Epithelial cell of esophagus (primary cell): ENCODE measurements around the gene PAPSS2.
"Not testable (repeated sequence)": the region's sequence is repeated elsewhere in the genome, so short reads cannot be mapped to it uniquely, and the experiment has no call there.

Source experiments
- DNase-seq: peaks from one replicate; pipeline ENCODE4 v3.0.0; 2010; ENCODE audit warnings: low read depth
- H3K4me3 ChIP-seq: 2 replicates; pipeline ENCODE4 v1.5.1; 2011; ENCODE audit warnings: mild to moderate bottlenecking, low read length, control low read depth
- CTCF ChIP-seq: IDR thresholded peaks from 2 replicates; pipeline ENCODE4 v1.5.1; 2011; ENCODE audit warnings: low read depth, mild to moderate bottlenecking, low read length, control low read depth, inconsistent platforms; ENCODE audit not compliant: insufficient read depth; ENCODE audit errors: missing control alignments

The PAPSS2 gene

GRCh38 chr10:87642486-87642885, 17.2 kb upstream of the PAPSS2 start:
- no peak overlapping the region for H3K4me3 ChIP-seq
- no peak for TF ChIP-seq CTCF

GRCh38 chr10:87642988-87643387, 16.7 kb upstream of the PAPSS2 start:
- no peak overlapping the region for H3K4me3 ChIP-seq
- TF ChIP-seq CTCF: no peak
- peak; percentile 89 for DNase-seq

More at GRCh38 chr10:87642486-87642885, 17.2 kb upstream of the PAPSS2 start:
- DNase-seq: no peak

GRCh38 chr10:87643920-87644319, 15.8 kb upstream of the PAPSS2 start:
- no peak for TF ChIP-seq CTCF
- no peak for DNase-seq

GRCh38 chr10:87644500-87644899, 15.2 kb upstream of the PAPSS2 start:
- not testable (repeated sequence) for H3K4me3 ChIP-seq, DNase-seq

More at GRCh38 chr10:87643920-87644319, 15.8 kb upstream of the PAPSS2 start:
- no peak overlapping the region for H3K4me3 ChIP-seq

- TF ChIP-seq CTCF: no peak
- H3K4me3 ChIP-seq: no peak overlapping the region
- DNase-seq: no peak
Observed at GRCh38 chr10:87646192-87646909, 13.3 kb upstream of the PAPSS2 start.

GRCh38 chr10:87646935-87647334, 12.7 kb upstream of the PAPSS2 start:
- no peak overlapping the region for H3K4me3 ChIP-seq
- no peak for TF ChIP-seq CTCF
- DNase-seq: peak; percentile 30

GRCh38 chr10:87650838-87651589, 8.7 kb upstream of the PAPSS2 start:
- no peak for TF ChIP-seq CTCF
- H3K4me3 ChIP-seq: no peak overlapping the region
- no peak for DNase-seq
